Chondrocyte (in vitro differentiated cells): ENCODE data around the gene PIGN. TPM values are rescaled to one million over a fixed set of nuclear protein-coding genes. Genes with fewer than 3 reads are reported as not detected.

Experiments used
- DNase-seq: peaks from one replicate; pipeline ENCODE4 v3.0.0; 2021; ENCODE audit warnings: mixed read lengths, low spot score
- H3K27ac Mint-ChIP-seq: one replicate; pipeline ENCODE4 v1.8.0; 2021; ENCODE audit warnings: mild to moderate bottlenecking, moderate library complexity, mixed read lengths; ENCODE audit not compliant: unreplicated experiment
- H3K27me3 Mint-ChIP-seq: 2 replicates; pipeline ENCODE4 v1.8.0; 2021; ENCODE audit warnings: low read depth, mixed read lengths
- H3K36me3 Mint-ChIP-seq: 2 replicates; pipeline ENCODE4 v1.8.0; 2021; ENCODE audit warnings: low read depth, mixed read lengths
- H3K4me1 Mint-ChIP-seq: 2 replicates; pipeline ENCODE4 v1.8.0; 2021; ENCODE audit warnings: low read depth, mild to moderate bottlenecking, mixed read lengths
- H3K4me3 Mint-ChIP-seq: one replicate; pipeline ENCODE4 v1.8.0; 2021; ENCODE audit warnings: mild to moderate bottlenecking, moderate library complexity, mixed read lengths; ENCODE audit not compliant: unreplicated experiment
- H3K9me3 Mint-ChIP-seq: 2 replicates; pipeline ENCODE4 v1.8.0; 2021; ENCODE audit warnings: low read depth, mixed read lengths
- CTCF ChIP-seq: fragments of 200-600 bp; sonication (generic); IDR thresholded peaks from 2 replicates; pipeline ENCODE4 v1.5.0; 2021; ENCODE audit warnings: antibody characterized with exemption, mild to moderate bottlenecking, moderate library complexity
- total RNA-seq: library from RNA; stranded (reverse); gene quantifications from 3 replicates; pipeline ENCODE4 v1.2.1, GENCODE V29; 2021

The PIGN gene
- total RNA-seq, 1 donor from 2014 or later = 27.3 TPM

- Mint-ChIP-seq H3K4me3 (no peak overlapping the region), H3K4me1 (peaks cover 5% of the 10 kb centered on the region), H3K36me3 (peaks cover 5% of the 10 kb centered on the region), H3K9me3 (peaks cover 9% of the 10 kb centered on the region), H3K27ac (peak overlapping the region; percentile 2), H3K27me3 (no peaks in the 10 kb centered on the region)
- TF ChIP-seq CTCF = no peak
- DNase-seq = no peak
Measured at GRCh38 chr18:62205824-62206223, 19.0 kb upstream of the PIGN start.

DNA sequence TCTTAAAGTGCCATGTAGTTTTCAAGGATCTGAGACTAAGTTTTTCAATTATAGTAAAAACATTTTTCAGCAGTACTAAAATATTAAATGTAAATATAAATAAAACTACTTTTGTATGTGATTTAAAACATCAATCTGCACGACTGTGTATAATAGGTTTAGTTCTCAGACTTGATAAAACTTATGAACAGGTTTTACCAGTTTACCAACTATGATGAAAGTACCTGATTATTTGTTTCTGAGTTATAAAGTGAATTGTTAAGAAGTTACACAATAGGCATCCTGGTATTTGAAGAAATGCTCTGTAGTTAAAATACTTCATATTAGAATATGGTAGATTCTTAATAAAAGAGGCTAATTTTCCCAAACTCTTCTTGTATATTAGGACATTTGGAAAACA lies 15.0 kb upstream of the PIGN start:
- no peak overlapping the region for H3K4me3 Mint-ChIP-seq

GRCh38 chr18:62200121-62200914 lies 13.5 kb upstream of the PIGN start:
- peaks cover 15% of the 10 kb centered on the region for H3K4me1 Mint-ChIP-seq
- peak overlapping the region; percentile 8 for H3K27ac Mint-ChIP-seq
- TF ChIP-seq CTCF = no peak
- H3K36me3 Mint-ChIP-seq = no peaks in the 10 kb centered on the region
- no peak overlapping the region for H3K4me3 Mint-ChIP-seq
- no peak for DNase-seq
- H3K27me3 Mint-ChIP-seq = no peaks in the 10 kb centered on the region
- H3K9me3 Mint-ChIP-seq = no peaks in the 10 kb centered on the region

More for the DNA sequence above, 15.0 kb upstream of the PIGN start:
- no peaks in the 10 kb centered on the region for H3K27me3 Mint-ChIP-seq
- DNase-seq = no peak
- H3K4me1 Mint-ChIP-seq = peaks cover 10% of the 10 kb centered on the region
- no peaks in the 10 kb centered on the region for H3K9me3 Mint-ChIP-seq
- no peak for TF ChIP-seq CTCF
- H3K36me3 Mint-ChIP-seq = no peaks in the 10 kb centered on the region
- no peak overlapping the region for H3K27ac Mint-ChIP-seq

DNA sequence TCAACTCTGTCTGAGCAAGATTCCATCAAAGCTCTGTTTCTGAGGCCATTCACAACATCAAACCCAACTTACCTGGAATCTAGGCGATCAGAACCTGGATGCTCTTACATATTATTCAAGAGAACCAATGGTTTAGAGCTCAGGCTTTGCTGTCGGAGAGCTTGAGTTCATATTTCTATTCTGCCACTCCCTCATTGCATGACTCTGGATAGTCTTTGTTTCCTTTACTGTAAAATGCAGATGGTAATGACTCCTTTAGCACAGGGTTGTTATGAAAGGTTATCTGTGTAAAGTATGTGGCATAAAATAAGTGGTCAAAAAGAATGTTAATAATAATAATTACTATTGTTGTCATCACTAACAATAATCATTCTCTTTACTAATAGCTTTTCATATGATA lies 12.8 kb upstream of the PIGN start:
- peaks cover 15% of the 10 kb centered on the region for H3K4me1 Mint-ChIP-seq
- no peaks in the 10 kb centered on the region for H3K36me3 Mint-ChIP-seq
- TF ChIP-seq CTCF = no peak
- DNase-seq = no peak
- no peak overlapping the region for H3K27ac Mint-ChIP-seq
- H3K4me3 Mint-ChIP-seq = no peak overlapping the region
- H3K27me3 Mint-ChIP-seq = no peaks in the 10 kb centered on the region
- no peaks in the 10 kb centered on the region for H3K9me3 Mint-ChIP-seq

DNA sequence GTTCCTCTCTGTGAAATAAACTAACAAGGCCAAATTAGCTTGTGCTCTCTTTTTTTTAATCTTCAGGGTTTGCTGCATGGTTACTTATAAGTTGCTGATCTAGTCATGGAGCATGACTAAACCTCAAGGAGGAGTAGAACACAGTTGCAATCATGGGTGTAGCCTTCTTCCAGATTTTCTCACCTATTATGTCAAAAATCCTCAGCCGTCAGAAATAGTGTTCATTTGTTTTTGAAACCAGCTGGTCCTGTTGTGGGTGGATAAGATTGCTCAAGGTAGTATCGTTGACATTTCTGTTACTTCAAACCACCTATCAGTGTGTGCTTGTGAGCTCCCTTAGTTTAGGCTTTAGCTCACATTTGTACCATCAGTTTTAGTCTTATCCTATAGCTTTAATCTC lies 11.4 kb upstream of the PIGN start:
- Mint-ChIP-seq H3K4me1 (peaks cover 15% of the 10 kb centered on the region), H3K4me3 (no peak overlapping the region), H3K27me3 (no peaks in the 10 kb centered on the region), H3K36me3 (no peaks in the 10 kb centered on the region), H3K9me3 (no peaks in the 10 kb centered on the region), H3K27ac (no peak overlapping the region)
- no peak for TF ChIP-seq CTCF
- no peak for DNase-seq
